CD4-positive, alpha-beta T cell treated with Interleukin-6 for 4 hours (primary cell): Measurements from ENCODE around the gene PITX2.

Experiments
- DNase-seq: peaks from one replicate; pipeline ENCODE4 v3.0.0-alpha.2; 2020; ENCODE audit warnings: mixed read lengths

Gene PITX2

GRCh38 chr4:110636171-110636679, 13.3 kb upstream of the PITX2 start:
- DNase-seq, result no peak

DNA sequence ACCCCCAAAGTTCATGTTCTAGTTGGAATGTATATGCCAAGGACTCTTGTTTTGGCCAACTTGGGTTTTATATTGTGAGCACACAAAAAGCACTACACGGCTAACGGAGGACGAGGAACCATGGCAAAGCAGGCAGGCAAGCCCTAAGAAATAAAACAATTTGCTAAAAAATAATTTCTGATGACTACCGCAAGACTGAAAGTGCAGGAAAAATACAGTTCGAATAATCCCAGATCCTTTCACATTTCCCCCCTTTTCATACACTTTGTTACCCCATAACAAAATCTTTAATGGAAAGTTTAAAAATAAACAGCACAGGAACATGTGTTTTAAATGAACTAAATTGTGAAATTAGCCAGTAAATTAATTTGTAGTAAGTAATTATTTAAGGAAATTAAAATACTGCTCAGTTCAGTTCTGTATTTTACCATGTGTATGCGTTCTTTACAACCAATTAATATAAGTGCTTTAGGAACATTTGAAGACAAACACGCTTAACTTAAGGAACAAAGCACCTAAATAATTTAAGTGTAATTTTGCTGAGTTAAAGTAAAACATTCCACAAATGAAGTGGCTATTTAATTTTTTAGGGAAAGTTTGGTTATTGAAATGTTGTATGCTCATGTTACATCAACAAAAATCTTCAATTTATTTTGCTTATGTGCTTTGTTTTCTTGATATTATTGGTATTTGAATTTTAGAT, 12.4 kb upstream of the PITX2 start:
- no peak for DNase-seq

DNA sequence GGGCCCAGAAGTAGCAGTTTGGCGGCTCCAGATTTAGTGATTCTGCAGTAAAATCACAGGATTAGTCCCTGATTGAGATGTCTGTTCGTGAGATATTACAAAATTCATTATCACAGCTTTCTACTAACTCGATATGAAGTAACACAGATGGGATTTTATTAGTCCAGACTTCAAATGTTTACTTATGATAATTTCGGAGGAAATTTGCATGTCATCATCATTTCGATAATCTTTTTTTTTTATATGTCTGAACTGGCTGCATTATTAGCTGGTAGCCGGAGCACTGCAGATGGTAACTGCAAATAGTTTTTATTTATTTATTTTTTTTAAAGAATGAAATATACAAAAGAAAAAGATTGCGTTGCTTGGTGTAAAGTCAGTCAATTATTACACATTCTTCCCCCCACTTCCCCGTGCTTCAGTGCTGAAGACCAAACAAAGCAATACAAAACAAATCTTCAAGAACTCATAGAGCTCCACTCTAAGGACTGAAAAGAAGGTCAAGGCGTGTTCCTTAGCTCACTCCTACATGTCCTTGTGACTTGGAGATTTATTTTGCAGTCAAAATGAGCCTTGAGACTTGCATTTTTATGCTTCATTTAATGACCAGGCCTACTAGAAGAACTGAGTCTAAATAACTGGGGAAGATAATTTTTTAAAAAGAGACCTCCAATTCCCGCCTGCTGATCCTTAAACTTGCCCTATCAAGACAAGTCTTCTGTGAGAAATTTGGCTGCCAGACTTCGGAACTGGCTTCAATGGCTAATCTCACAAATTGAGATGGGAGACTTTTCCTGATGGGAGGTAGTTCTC, 11.7 kb upstream of the PITX2 start:
- DNase-seq, result no peak

GRCh38 chr4:110633358-110634341, 10.8 kb upstream of the PITX2 start:
- no peak for DNase-seq

- no peak for DNase-seq
Measured at GRCh38 chr4:110632506-110633357, 9.9 kb upstream of the PITX2 start.

GRCh38 chr4:110631584-110632505, 9.0 kb upstream of the PITX2 start:
- DNase-seq, result no peak

DNA sequence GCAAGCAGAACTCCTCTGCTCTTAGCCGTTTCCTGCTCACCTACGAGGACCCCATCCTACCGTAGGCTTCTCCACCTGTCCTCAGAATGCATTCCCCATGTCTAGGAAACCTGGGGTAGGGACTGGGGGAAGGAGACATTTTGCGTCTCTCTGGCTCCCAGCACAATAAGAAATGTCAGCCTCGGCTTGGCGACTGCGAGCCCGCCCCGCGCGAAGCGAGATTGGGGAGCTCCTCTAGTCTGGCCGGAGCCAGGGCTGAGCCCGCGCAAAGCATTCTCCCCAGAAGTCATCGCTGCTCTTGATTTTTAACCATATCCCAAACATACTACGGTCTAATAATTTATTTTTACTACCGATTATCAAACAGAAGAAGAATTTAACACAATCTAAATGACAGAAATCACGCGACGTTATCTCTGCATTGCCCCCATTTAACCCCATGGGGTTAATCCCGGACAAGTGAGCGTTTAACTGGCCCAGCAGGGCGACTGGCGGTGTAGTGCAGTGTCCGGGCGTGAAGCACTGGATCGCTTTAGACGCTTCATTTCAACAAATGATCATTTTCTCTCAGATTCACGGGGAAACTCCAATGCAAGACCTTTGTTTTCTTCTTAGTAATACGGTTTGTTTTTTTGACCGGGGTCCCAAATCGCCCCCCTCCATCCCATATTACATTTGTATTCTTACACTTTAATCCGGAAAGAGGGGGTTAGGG, 8.0 kb upstream of the PITX2 start:
- DNase-seq, result no peak

DNA sequence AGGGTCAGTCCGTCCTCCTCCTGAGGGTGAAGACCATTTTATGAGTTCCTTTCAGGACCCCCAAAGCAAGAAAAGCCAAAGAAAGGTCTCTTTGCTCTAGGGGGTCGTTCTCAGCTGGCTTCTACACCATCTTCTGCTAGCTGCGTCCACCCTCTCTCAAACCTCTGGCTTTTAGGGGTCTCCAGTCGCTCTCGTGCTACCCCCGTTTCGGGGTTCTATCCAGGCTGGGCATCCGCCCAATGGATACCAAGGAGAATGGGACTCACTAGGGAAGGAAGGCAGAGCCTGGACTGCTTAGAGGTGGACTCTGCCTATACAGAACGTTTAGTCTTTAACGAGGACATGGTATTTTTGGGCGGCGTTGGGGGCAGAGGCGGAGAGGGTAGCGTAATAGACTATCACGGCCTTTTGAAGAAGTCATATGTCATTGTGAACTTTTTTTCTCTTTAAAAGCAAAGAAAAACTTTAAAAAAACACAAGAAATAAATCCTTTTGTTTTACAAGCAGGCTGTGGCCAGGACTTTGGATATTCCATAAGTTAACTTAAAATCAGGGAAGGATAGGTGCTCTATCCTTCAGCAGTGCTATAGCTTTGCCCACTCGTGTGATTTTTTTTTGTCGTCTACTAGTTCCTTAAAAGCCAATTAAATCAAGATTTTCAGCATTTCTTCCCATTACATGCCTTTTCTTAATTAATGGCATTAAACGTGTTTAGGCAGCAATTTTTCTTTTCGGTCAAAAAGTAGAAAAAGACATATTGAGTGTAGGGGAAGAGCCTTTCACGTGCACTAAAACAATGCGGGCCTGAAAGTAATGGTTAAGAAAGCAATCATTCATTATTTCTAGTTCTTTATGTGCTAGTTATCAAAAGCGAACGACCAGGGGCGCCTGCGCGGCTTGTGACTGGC, 7.2 kb upstream of the PITX2 start:
- DNase-seq, result no peak

DNA sequence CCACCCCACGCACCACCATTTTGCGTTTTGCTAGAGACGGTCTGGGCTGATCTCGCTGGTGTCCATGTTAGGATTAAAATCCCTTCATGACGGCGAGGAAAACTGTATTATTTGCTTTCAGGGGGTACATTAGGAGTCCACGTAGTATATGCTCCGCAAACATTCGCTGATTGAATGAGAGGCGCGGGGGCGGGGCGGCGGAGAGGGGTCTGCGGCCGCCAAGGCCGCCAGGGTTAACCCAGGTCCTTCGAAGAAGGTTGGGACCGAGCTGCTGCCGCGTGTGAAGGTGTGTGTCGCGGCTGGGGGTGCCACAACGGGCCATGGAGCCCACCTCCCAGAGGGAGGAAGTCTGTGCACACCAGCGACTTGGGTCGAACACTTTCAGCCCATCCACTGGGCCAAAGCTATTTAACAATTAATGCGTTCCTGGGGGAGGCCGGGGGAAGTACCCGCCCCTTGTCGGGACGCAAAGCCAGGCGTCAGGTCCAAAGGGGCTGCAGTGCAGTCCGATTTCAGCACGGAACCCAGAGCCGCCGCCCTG, 6.4 kb upstream of the PITX2 start:
- DNase-seq, result no peak

DNA sequence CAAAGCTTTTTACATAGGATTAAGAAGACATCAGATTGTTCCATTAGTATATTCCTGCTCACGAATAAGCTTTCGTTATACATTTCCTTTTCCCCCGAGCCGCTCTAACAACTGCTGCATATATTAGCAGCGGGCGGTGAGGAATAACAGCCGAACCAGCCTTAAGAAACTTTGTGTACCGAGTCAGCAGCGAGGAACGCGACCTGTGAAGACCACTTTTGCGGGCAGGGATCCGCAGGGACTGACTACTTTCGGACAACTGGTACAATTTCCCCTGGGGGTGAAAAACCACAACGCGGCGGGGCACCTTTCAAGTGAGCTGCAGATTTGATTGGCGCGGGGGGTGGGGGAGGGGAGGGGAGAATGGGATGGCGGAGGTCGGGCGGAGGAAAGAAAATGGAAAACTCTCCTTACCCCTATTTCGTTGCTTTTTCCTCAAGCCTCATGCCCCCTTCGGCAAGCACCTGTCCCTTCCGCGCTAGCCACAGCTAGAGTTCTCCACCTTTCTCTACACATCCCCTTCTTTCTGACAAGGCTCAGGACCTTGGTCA, 5.9 kb upstream of the PITX2 start:
- DNase-seq, result no peak

- DNase-seq, result no peak
Measured at GRCh38 chr4:110627977-110628662, 5.2 kb upstream of the PITX2 start.

DNA sequence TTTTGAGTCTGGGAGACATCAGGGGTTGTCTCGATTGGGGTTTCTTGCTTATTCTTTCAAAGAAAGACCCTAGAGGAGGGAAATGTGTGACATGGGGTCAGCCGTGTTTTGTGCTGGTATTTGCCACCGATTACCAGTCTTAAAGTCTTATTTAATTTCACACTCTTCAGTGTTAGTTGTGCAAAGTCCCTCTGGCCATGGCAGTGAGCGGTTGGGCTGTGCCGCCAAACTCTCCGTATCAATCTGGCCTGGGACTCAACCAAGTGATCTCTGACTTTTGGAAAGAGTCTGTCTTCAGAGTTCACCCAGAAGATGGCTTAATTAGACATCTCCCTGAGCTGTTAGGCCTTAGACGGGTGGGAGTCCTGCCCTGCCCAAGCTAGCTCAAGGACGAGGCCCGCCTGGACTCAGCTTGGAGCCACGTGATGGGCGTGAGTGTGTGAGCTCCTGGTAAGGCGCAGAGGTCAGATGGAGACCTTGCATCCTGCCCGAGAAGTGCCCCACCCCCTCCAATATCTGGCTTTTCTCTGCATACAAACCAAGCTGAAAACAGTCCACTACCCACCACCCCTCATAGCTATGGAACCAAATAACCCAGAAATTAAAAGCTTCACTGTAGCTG, 3.8 kb upstream of the PITX2 start:
- DNase-seq, result no peak

DNA sequence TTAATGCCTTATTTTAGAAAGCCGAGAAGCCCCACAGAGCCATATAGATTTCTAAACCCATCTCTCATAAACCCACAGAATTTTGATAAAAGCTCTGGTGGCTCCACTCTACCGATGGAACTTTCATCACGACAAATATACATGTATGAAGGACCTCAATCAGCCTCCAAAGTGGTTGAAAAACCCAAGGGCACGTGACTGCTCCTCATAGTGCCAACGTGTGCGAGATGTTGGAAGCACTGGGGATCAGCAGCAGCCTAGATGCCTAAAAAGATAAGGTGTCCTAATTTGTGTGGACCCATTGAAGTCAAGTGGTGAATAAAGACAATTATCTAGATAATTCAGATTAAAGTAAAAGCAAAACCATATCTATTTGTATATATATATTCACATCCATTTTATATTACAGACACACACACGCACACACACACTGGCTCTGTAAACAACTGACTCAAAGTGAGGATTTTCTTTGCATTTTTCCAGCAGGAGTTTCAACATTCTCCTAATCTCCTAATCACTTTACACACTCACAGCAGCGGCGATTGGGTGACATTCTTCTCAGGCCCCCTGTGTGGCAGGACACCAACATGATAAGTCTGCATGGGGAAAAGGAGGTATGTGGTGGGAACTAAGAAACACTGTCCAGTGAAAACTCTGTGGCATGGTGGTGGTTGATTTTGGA, 2.8 kb upstream of the PITX2 start:
- no peak for DNase-seq

DNA sequence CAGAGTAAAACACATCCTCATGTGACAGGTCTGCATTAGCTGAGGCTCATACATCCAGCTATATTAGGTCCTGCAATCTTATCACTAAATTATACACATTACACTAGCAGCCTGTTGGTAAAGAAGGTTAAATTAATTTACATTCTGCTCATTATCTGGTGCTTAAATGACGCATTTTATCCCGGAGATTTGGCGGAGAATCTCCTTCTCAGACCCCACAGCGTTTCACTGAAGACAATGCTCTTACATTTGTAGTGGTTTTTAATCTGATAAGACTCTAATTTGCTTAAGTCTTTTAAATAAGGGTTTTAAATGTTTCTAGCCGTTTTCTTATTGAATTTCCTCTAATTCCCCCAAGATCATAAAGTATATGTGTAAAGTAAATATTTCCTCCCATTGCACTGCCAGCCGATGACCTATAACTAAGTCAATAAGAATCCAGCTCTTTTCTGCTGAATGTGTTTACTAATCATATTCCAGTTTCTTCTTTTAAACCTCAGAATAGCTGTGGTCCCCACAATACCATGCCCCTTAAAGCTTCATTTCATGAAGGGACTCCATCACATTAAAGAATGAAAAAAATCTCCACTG, 2.1 kb upstream of the PITX2 start:
- DNase-seq, result no peak

GRCh38 chr4:110624398-110624780, 1.5 kb upstream of the PITX2 start:
- no peak for DNase-seq

GRCh38 chr4:110623718-110624397, 981 bp upstream of the PITX2 start:
- DNase-seq, result no peak
